Astrocyte of the cerebellum (primary cell): ENCODE data around the gene FMNL1.

Experiments used
- DNase-seq: peaks from one replicate; pipeline ENCODE4 v3.0.0-alpha.2; 2011; ENCODE audit warnings: low read depth
- H3K4me3 ChIP-seq: 2 replicates; pipeline ENCODE4 v1.5.1; 2011; ENCODE audit warnings: mild to moderate bottlenecking, low read depth, low read length, moderate library complexity
- in situ Hi-C: cut with HindIII; loops from 2 replicates; pipeline ENCODE4 v1.10.0; 2017; ENCODE audit warnings: low sequenced_read_pairs
- TF ChIP-seq, protein P1 (sequence below): IDR thresholded peaks from 2 replicates; pipeline ENCODE4 v1.5.1; 2012; ENCODE audit warnings: low read length, low read depth, moderate library complexity, mild to moderate bottlenecking; ENCODE audit errors: missing control alignments

Gene FMNL1

DNA sequence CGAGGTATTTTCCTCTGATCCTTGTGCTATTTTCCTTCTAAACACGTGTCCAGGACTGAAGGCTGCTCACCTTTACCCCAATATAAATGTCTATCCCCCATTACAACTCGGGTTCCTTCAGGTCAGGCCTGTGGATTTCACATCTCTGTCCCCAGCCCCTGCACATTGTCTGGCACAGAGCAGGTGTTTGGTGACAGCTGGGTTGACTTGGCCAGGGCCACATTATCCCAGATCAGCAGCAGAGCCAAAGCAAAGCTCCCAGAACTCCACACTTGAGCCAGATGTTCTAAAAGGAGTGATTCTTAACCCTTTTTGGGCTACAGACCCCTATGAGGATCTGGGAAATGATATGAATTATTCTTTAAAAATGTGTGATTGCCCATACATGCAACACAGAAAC lies 58.2 kb downstream of the FMNL1 start:
- in situ Hi-C loops: no loop called here
- DNase-seq: no peak
- TF ChIP-seq, protein P1, sequence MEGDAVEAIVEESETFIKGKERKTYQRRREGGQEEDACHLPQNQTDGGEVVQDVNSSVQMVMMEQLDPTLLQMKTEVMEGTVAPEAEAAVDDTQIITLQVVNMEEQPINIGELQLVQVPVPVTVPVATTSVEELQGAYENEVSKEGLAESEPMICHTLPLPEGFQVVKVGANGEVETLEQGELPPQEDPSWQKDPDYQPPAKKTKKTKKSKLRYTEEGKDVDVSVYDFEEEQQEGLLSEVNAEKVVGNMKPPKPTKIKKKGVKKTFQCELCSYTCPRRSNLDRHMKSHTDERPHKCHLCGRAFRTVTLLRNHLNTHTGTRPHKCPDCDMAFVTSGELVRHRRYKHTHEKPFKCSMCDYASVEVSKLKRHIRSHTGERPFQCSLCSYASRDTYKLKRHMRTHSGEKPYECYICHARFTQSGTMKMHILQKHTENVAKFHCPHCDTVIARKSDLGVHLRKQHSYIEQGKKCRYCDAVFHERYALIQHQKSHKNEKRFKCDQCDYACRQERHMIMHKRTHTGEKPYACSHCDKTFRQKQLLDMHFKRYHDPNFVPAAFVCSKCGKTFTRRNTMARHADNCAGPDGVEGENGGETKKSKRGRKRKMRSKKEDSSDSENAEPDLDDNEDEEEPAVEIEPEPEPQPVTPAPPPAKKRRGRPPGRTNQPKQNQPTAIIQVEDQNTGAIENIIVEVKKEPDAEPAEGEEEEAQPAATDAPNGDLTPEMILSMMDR: no peak
- no peak overlapping the region for H3K4me3 ChIP-seq

DNA sequence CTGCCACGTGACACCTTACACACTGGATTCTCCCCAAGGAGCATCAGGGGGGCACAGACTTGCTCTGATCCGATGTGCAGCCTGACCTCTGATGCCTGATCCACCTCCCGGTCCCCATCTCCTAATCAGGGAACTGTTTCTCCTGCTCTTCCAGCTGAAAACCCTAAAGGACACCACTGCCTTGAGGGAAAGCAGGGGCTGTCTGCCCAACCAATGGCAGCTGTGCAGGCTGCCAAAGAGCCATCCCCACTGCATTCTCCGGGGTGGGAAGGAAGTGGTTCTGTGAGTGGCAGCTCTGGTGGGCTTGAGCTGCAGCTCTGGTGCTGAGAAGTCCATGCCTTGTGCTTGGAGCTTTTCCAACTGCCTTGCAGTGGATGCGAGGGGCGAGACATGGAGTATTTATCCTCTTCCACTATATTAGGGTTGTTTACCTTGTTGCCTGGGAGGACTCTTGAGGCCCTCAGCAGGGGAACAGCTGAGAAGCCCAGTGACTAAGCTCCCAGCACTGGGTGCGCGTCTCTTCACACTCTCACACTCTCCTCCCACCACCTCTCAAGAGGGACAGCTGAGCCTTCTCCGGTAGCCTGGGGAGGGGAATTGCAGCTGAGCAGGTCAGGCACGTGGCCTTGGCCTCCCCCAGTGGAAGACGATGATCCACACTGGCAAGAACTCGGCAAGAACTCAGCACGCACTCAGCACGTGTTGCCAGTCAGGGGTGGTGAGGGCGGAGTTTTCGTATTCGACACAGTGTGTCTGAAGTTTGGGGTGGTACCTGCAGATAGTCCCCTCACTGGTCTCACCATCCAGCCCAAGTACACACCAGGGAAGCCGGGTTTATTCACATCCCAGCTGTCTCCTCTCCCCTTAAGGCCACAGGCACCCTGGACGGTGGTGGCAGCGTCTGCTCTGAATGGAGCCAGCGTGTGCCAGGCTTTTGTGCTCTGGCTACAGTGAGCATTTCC lies 61.3 kb downstream of the FMNL1 start:
- TF ChIP-seq, protein P1: no peak
- in situ Hi-C loops: no loop called here
- no peak overlapping the region for H3K4me3 ChIP-seq
- no peak for DNase-seq

DNA sequence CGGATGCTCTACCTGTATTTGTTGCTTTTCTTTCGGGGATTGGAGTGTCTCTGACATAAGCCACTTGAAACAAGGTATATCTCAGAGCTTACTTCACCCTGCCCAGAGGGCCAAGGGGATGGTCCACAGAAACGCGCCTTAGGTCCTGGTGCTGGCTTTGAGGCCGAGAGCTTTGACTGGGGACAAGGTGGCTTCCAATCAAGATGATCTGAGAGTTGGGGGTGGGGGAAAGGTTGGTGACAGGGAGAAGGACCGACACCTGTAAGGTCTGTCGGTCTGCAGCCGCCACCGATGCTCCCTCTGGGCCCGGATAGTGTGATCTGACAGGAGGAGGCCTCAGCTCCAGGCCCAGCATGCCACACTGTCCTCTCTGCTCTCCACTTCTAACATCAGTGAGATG lies 62.0 kb downstream of the FMNL1 start:
- in situ Hi-C loops: no loop called here
- TF ChIP-seq, protein P1: no peak
- DNase-seq: no peak
- H3K4me3 ChIP-seq: no peak overlapping the region

DNA sequence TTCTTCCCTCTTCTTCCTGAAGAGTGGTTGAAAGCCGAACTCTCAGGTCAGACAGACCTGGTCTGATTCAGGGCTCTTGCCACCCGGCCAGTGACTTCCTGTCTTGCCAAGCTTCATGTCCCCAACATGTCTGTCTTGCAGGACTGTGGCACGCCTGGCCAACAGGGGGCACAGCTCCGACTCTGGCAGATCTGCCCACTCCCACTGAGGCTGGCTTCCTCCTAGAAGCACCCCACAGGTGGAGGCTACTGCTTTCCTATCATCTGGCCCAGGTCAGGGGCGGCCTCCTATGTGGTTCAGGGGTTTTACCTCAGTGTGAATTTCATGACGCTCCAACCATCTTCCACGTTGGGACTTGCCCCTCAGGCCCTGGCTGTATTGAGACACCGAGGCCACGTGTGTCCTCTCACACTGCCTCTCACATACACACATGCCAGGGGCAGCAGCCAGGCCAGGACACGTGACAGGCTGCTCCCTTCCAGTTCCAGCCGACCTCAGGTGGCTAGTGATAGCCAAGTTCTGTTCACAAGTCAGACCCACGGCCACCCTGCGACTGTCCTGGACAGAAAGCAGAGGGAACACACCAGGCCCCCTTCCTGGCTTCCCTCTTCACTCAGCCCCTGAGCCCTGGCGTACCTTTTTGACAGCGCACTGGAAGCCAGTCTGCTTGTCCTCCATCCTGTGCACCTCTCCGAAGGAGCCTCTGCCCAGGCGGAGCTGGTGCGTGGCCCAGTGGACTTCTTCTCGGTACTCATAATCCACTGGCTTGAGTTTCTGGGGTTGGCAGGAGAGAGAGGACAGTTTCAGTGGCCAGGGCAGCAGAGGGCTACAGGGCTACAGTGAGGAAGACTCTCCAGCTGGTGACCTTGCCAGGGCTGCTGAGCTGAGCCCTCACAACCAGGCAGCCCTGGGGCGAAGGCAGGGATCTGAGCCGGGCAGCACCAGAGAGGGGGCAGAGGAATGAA lies 62.8 kb downstream of the FMNL1 start:
- TF ChIP-seq, protein P1: peak; percentile 36

GRCh38 chr17:45286286-45286685 lies 64.6 kb downstream of the FMNL1 start:
- no peak for DNase-seq
- no peak overlapping the region for H3K4me3 ChIP-seq
- in situ Hi-C loops: no loop called here
- TF ChIP-seq, protein P1: no peak

More for the DNA sequence above, 62.8 kb downstream of the FMNL1 start:
- no peak overlapping the region for H3K4me3 ChIP-seq
- no peak for DNase-seq
- in situ Hi-C loops: no loop called here

DNA sequence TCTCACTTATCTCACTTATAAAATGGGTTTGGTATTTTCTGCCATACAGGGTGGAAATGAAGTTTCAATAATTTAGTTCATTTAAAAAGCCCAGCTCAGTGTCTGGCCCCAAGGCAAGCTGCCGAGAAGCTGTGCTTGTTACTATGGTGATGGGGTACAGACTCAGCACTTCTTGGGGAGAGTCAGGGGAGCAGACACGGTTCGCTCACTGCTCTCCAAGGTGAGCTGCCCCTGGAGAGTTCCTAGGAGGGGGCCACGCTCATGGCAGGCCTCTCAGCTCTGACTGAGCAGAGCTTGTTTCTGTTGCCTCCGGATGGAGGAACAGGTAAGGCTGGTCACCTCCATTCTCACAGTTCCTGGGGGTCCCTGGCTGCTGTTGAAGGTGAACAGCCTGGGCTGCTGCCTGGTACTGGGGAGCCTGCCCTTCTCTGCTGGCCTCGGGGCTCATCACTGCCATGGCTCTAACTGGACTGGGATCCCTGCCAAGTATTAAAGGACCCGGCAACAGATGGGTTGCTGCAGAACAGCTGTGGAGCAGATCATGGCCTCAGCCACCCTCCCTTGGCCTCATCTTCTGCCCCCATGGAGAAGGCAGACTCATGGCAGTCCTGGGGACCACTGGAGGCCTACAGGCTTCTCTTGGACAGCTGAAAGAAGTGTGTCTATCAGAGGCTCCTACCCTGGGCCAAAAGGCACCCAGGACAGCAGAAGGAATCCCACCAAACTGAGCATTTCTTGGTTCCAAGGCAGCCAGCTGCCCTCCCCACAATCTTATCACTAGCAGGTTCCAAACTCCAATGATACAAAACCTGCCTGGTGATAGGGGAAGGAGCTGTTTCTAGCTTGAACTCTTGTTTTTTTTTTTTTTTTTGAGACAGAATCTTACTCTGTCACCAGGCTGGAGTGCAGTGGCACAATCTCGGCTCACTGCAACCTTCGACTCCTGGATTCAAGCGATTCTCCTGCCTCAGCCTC lies 66.1 kb downstream of the FMNL1 start:
- no peak for DNase-seq
- in situ Hi-C loops: no loop called here
- TF ChIP-seq, protein P1: no peak
- no peak overlapping the region for H3K4me3 ChIP-seq
